ENCODE results near the gene MGAT4B. TPM values are rescaled to one million over a fixed set of nuclear protein-coding genes. Genes with fewer than 3 reads are reported as not detected.

The MGAT4B gene
- total RNA-seq, 1 experiment from 2014 or later = 98.2 TPM

- Histone ChIP-seq H3K36me3 (peaks cover 40% of the 10 kb centered on the region), H3K27me3 (replicated peaks) (no peaks in the 10 kb centered on the region), H3K27ac (no peak overlapping the region), H3K9me3 (replicated peaks) (no peaks in the 10 kb centered on the region), H3K4me3 (no peak overlapping the region), H3K4me1 (replicated peaks) (peaks cover 4% of the 10 kb centered on the region; the same call in 1 of the 2 replicates)
- DNase-seq (ENCODE audit: low read depth in 1 of 2, low spot score in 2 of 2) = no peak
Observed at GRCh38 chr5:179812135-179812825, 5.6 kb upstream of the MGAT4B start.

DNA sequence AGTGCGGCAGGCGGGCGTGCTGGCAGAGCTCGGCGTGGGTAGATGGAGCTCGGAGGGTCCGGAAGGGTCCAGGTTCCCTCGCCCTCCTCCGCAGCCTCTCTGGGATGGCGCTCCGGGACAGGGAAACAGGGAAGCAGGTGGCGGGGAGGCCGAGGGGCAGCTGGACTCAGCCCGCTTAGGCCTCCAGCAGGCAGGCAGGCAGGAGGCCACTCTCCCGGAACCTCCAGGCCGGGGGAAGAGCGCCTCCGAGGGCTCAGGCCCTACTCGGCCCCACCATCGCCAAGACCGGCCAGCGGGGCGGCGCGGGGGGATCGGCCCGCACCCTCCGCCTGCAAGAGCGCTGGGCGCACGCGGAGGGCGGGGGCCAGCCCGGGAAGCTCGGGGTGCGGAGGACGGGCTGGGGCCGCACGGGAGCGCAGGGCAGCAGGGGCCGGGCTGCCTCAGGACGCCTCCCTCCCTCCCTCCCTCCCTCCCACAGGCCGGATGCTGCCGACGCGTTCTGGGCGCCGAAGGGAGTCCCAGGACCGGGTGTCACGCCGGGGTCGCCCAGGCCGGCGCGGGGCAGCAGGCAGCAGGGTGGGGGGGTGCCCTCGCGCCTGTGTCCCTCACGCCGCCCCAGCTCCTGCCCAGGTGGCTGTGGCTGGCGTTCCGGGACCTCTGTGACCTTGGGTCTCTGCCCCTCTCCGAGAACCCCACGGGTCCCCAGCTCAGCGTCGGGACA lies 977 bp downstream of the MGAT4B start:
- Histone ChIP-seq H3K4me3 (peak overlapping the region; percentile 77), H3K27me3 (replicated peaks) (no peaks in the 10 kb centered on the region), H3K9me3 (replicated peaks) (no peaks in the 10 kb centered on the region), H3K4me1 (replicated peaks) (peaks cover 22% of the 10 kb centered on the region), H3K36me3 (peaks cover 51% of the 10 kb centered on the region), H3K27ac (peak overlapping the region; percentile 58)
- DNase-seq (ENCODE audit: low read depth in 1 of 2, low spot score in 2 of 2) = peak; percentile 50 to 66

GRCh38 chr5:179805070-179805528 lies 1.6 kb downstream of the MGAT4B start:
- Histone ChIP-seq H3K27ac (no peak overlapping the region), H3K4me1 (replicated peaks) (peaks cover 22% of the 10 kb centered on the region), H3K4me3 (peak overlapping the region; percentile 77), H3K27me3 (replicated peaks) (no peaks in the 10 kb centered on the region), H3K9me3 (replicated peaks) (no peaks in the 10 kb centered on the region), H3K36me3 (peaks cover 53% of the 10 kb centered on the region)
- DNase-seq (ENCODE audit: low read depth in 1 of 2, low spot score in 2 of 2) = no peak

- Histone ChIP-seq H3K36me3 (peaks cover 58% of the 10 kb centered on the region), H3K27ac (no peak overlapping the region), H3K27me3 (replicated peaks) (no peaks in the 10 kb centered on the region), H3K4me1 (replicated peaks) (peaks cover 22% of the 10 kb centered on the region), H3K4me3 (no peak overlapping the region), H3K9me3 (replicated peaks) (no peaks in the 10 kb centered on the region)
- no peak for DNase-seq (ENCODE audit: low read depth in 1 of 2, low spot score in 2 of 2)
Observed at GRCh38 chr5:179804555-179804947, 2.1 kb downstream of the MGAT4B start.

GRCh38 chr5:179803651-179804554 lies 2.8 kb downstream of the MGAT4B start:
- DNase-seq (ENCODE audit: low read depth in 1 of 2, low spot score in 2 of 2) = peak in 1 of 2 experiments; percentile 52
- H3K4me1 ChIP-seq (replicated peaks) = peaks cover 22% of the 10 kb centered on the region
- H3K27ac ChIP-seq = no peak overlapping the region
- no peaks in the 10 kb centered on the region for H3K9me3 ChIP-seq (replicated peaks)
- H3K36me3 ChIP-seq = peaks cover 65% of the 10 kb centered on the region
- no peaks in the 10 kb centered on the region for H3K27me3 ChIP-seq (replicated peaks)
- no peak overlapping the region for H3K4me3 ChIP-seq

- Histone ChIP-seq H3K4me1 (replicated peaks) (peaks cover 22% of the 10 kb centered on the region), H3K9me3 (replicated peaks) (no peaks in the 10 kb centered on the region), H3K36me3 (peaks cover 73% of the 10 kb centered on the region), H3K4me3 (no peak overlapping the region), H3K27me3 (replicated peaks) (no peaks in the 10 kb centered on the region), H3K27ac (no peak overlapping the region)
- no peak for DNase-seq (ENCODE audit: low read depth in 1 of 2, low spot score in 2 of 2)
Observed at GRCh38 chr5:179802950-179803562, 3.6 kb downstream of the MGAT4B start.

GRCh38 chr5:179802207-179802883 lies 4.3 kb downstream of the MGAT4B start:
- H3K27ac ChIP-seq = no peak overlapping the region

DNA sequence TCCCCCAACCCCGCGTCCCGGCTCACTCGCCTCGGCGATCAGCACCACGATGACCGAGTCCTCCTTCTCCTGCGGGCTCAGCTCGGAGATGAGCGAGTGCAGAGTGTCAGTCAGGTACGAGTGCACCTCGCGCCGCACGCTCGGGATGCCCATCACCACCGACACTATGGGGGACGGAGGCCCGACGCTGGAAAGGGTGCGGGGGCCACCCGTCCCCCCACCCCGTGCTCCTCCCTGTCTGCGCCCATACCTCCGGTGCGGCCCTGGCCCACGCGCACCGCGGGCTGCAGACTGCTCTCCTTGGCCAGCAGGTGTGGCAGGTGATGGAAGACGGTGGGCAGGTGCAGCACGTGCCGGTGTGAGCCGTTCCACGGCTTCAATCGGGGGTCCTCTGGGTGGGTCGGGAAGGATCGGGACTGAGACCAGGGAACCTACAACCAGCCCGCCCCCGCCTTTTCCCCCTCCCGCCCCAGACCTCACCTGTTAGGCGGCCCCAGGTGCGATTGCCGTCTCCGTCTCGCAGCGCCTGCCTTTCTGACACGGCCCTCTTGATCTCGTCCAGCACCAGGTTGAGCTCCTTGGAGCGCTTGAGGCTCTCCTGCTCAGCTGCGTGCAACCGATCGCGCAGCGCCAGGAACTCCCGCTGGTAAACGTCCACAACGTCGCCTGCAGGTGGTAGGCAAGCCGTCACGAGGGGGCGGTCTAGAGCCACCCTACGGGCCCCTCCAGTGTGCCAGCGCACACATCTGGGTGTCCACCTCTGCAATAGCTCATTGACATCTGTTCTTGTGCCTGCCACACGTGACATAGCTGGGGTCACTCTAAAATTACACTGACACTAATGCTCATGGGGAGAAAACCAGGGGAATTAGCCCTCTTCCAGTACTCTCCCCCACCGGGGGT lies 5.1 kb downstream of the MGAT4B start:
- peaks cover 21% of the 10 kb centered on the region for H3K4me1 ChIP-seq (replicated peaks)
- H3K27ac ChIP-seq = no peak overlapping the region
- H3K36me3 ChIP-seq = peaks cover 88% of the 10 kb centered on the region
- DNase-seq (ENCODE audit: low read depth in 1 of 2, low spot score in 2 of 2) = no peak
- H3K4me3 ChIP-seq = no peak overlapping the region
- no peaks in the 10 kb centered on the region for H3K9me3 ChIP-seq (replicated peaks)
- no peaks in the 10 kb centered on the region for H3K27me3 ChIP-seq (replicated peaks)

More at GRCh38 chr5:179802207-179802883, 4.3 kb downstream of the MGAT4B start:
- no peaks in the 10 kb centered on the region for H3K9me3 ChIP-seq (replicated peaks)
- peaks cover 18% of the 10 kb centered on the region for H3K4me1 ChIP-seq (replicated peaks)
- H3K36me3 ChIP-seq = peaks cover 80% of the 10 kb centered on the region
- no peak overlapping the region for H3K4me3 ChIP-seq
- DNase-seq (ENCODE audit: low read depth in 1 of 2, low spot score in 2 of 2) = no peak
- H3K27me3 ChIP-seq (replicated peaks) = no peaks in the 10 kb centered on the region

DNA sequence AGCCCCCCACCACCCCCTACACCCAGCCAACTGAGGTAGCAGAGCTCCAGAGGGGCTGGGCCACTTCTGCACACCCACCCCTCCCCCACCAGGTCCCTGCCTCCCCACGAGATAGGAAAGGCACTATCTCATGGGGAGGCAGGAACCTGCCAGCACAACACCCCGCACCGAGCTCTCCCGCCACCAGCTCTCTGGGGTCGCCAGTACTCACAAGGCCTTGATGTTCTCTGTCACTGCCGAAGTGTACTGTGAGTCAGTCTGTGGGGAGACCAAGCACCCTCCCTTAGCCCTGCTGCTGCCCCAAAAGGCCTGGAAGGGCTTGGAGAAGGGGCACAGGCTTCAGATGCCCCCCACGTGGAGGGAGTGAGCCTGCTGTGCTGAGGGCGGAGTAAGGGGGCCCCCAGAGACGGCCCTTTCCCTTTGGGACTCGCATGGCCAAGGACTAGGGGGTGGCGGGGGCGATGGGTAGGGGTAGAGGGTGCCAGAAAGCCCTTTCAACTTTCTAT lies 5.9 kb downstream of the MGAT4B start:
- Histone ChIP-seq H3K27me3 (replicated peaks) (no peaks in the 10 kb centered on the region), H3K4me3 (no peak overlapping the region), H3K27ac (no peak overlapping the region), H3K9me3 (replicated peaks) (no peaks in the 10 kb centered on the region), H3K4me1 (replicated peaks) (peaks cover 27% of the 10 kb centered on the region), H3K36me3 (peaks cover 91% of the 10 kb centered on the region)
- no peak for DNase-seq (ENCODE audit: low read depth in 1 of 2, low spot score in 2 of 2)

GRCh38 chr5:179800071-179800695 lies 6.5 kb downstream of the MGAT4B start:
- no peak overlapping the region for H3K27ac ChIP-seq
- H3K36me3 ChIP-seq = peaks cover 86% of the 10 kb centered on the region
- H3K4me3 ChIP-seq = no peak overlapping the region
- H3K27me3 ChIP-seq (replicated peaks) = no peaks in the 10 kb centered on the region
- DNase-seq (ENCODE audit: low read depth in 1 of 2, low spot score in 2 of 2) = no peak
- H3K4me1 ChIP-seq (replicated peaks) = peaks cover 27% of the 10 kb centered on the region
- no peaks in the 10 kb centered on the region for H3K9me3 ChIP-seq (replicated peaks)

- DNase-seq (ENCODE audit: low read depth in 1 of 2, low spot score in 2 of 2) = no peak
- Histone ChIP-seq H3K27me3 (replicated peaks) (no peaks in the 10 kb centered on the region), H3K9me3 (replicated peaks) (no peaks in the 10 kb centered on the region), H3K4me3 (no peak overlapping the region), H3K4me1 (replicated peaks) (peaks cover 24% of the 10 kb centered on the region), H3K27ac (no peak overlapping the region), H3K36me3 (peaks cover 80% of the 10 kb centered on the region)
Observed at GRCh38 chr5:179799644-179799973, 7.1 kb downstream of the MGAT4B start.
